Ishikawa (cell line): ENCODE measurements around the gene KCNIP4.

ENCODE experiments used
- CEBPB ChIP-seq: IDR thresholded peaks from 2 replicates; pipeline ENCODE4 v1.6.1; 2012
- CREB1 ChIP-seq: IDR thresholded peaks from 2 replicates; pipeline ENCODE4 v1.6.1; 2012; ENCODE audit warnings: low read depth
- EP300 ChIP-seq: IDR thresholded peaks from 2 replicates; pipeline ENCODE4 v1.6.1; 2012; ENCODE audit warnings: borderline replicate concordance
- FOXM1 ChIP-seq: IDR thresholded peaks from 2 replicates; pipeline ENCODE4 v1.6.1; 2012; ENCODE audit warnings: low read depth, borderline replicate concordance
- RAD21 ChIP-seq: IDR thresholded peaks from 2 replicates; pipeline ENCODE4 v1.6.1; 2012; ENCODE audit warnings: low read depth
- TCF12 ChIP-seq: IDR thresholded peaks from 2 replicates; pipeline ENCODE4 v1.6.1; 2012; ENCODE audit warnings: low read depth
- TEAD4 ChIP-seq: IDR thresholded peaks from 2 replicates; pipeline ENCODE4 v1.6.1; 2012
- YY1 ChIP-seq: IDR thresholded peaks from 2 replicates; pipeline ENCODE4 v1.6.1; 2012; ENCODE audit warnings: low read depth
- ZBTB7A ChIP-seq: IDR thresholded peaks from 2 replicates; pipeline ENCODE4 v1.6.1; 2012; ENCODE audit warnings: low read depth
- TF ChIP-seq, protein P1 (sequence below): IDR thresholded peaks from 2 replicates; pipeline ENCODE4 v1.6.1; 2012; ENCODE audit warnings: low read depth, mild to moderate bottlenecking
- TF ChIP-seq, protein P2 (sequence below): IDR thresholded peaks from 2 replicates; pipeline ENCODE4 v1.6.1; 2012

DNA sequence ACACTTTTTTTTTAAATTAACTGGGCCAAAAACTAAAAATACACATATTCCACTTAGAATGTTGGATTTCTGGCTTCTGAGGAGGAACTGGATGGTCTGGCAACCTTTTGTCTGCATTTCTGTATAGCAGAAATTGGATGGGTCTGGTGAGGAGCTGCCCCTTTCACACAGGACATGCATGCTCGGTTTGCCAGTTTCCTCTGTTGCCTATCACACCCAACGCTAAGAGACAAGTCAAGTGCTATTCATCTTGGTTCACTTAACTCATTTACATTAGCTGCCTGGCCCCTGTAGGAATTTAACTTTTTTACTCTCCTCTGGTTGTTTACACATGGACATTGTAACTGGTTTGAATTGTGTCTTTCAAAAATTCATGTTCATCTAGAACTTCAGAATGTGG lies 1052.6 kb downstream of the KCNIP4 start:
- no peak for TF ChIP-seq EP300
- TF ChIP-seq, protein P1, sequence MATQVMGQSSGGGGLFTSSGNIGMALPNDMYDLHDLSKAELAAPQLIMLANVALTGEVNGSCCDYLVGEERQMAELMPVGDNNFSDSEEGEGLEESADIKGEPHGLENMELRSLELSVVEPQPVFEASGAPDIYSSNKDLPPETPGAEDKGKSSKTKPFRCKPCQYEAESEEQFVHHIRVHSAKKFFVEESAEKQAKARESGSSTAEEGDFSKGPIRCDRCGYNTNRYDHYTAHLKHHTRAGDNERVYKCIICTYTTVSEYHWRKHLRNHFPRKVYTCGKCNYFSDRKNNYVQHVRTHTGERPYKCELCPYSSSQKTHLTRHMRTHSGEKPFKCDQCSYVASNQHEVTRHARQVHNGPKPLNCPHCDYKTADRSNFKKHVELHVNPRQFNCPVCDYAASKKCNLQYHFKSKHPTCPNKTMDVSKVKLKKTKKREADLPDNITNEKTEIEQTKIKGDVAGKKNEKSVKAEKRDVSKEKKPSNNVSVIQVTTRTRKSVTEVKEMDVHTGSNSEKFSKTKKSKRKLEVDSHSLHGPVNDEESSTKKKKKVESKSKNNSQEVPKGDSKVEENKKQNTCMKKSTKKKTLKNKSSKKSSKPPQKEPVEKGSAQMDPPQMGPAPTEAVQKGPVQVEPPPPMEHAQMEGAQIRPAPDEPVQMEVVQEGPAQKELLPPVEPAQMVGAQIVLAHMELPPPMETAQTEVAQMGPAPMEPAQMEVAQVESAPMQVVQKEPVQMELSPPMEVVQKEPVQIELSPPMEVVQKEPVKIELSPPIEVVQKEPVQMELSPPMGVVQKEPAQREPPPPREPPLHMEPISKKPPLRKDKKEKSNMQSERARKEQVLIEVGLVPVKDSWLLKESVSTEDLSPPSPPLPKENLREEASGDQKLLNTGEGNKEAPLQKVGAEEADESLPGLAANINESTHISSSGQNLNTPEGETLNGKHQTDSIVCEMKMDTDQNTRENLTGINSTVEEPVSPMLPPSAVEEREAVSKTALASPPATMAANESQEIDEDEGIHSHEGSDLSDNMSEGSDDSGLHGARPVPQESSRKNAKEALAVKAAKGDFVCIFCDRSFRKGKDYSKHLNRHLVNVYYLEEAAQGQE = no peak
- TF ChIP-seq TCF12 = no peak
- no peak for TF ChIP-seq YY1
- TF ChIP-seq, protein P2, sequence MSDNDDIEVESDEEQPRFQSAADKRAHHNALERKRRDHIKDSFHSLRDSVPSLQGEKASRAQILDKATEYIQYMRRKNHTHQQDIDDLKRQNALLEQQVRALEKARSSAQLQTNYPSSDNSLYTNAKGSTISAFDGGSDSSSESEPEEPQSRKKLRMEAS = no peak
- TF ChIP-seq FOXM1 = no peak
- no peak for TF ChIP-seq CREB1
- TF ChIP-seq CEBPB = no peak
- no peak for TF ChIP-seq TEAD4
- TF ChIP-seq RAD21 = no peak
- no peak for TF ChIP-seq ZBTB7A
